PFSK-1 (cell line): ENCODE measurements around the gene COMMD9.

Experiments
- FOXP2 ChIP-seq: optimal IDR thresholded peaks from 2 replicates; pipeline ENCODE3; 2011; ENCODE audit warnings: borderline replicate concordance, control low read depth, inconsistent platforms; ENCODE audit not compliant: insufficient read depth; ENCODE audit errors: extremely low read length, extremely low read depth
- POLR2AphosphoS5 ChIP-seq: IDR thresholded peaks from 2 replicates; pipeline ENCODE4 v1.6.1; 2012; ENCODE audit warnings: low read depth, mild to moderate bottlenecking, control low read depth, low read length, moderate library complexity
- REST ChIP-seq, 2 experiments: IDR thresholded peaks; 2 replicates each; pipeline versions ENCODE4 v1.6.1 to v1.8.0; 2011 to 2012; ENCODE audit warnings: low read depth in 2 of 2, low read length in 2 of 2, control low read depth in 1 of 2, inconsistent platforms in 1 of 2, mild to moderate bottlenecking in 1 of 2, moderate library complexity in 1 of 2; ENCODE audit not compliant: insufficient read depth in 1 of 2
- SIN3A ChIP-seq: IDR thresholded peaks from 2 replicates; pipeline ENCODE4 v1.6.1; 2012; ENCODE audit warnings: mild to moderate bottlenecking, low read length, moderate library complexity, borderline replicate concordance; ENCODE audit not compliant: insufficient read depth
- TAF1 ChIP-seq: IDR thresholded peaks from 2 replicates; pipeline ENCODE4 v1.6.1; 2012; ENCODE audit warnings: low read length, control low read depth, borderline replicate concordance; ENCODE audit not compliant: insufficient read depth

Gene COMMD9

GRCh38 chr11:36238881-36239280 is 50.3 kb downstream of the COMMD9 start:
- TF ChIP-seq REST (IDR thresholded peaks at IDR 0.05; ENCODE audit: insufficient read depth in 1 of 2, low read depth in 2 of 2, low read length in 2 of 2) (no peak), TAF1 (no peak), SIN3A (no peak), POLR2AphosphoS5 (no peak), FOXP2 (no peak)

GRCh38 chr11:36238036-36238631 is 51.1 kb downstream of the COMMD9 start:
- TF ChIP-seq FOXP2: no peak
- no peak for TF ChIP-seq POLR2AphosphoS5
- TF ChIP-seq REST (IDR thresholded peaks at IDR 0.05; ENCODE audit: insufficient read depth in 1 of 2, low read depth in 2 of 2, low read length in 2 of 2): no peak
- no peak for TF ChIP-seq SIN3A
- no peak for TF ChIP-seq TAF1

GRCh38 chr11:36237391-36237790 is 51.8 kb downstream of the COMMD9 start:
- TF ChIP-seq TAF1 (no peak), REST (IDR thresholded peaks at IDR 0.05; ENCODE audit: insufficient read depth in 1 of 2, low read depth in 2 of 2, low read length in 2 of 2) (no peak), SIN3A (no peak), POLR2AphosphoS5 (no peak), FOXP2 (no peak)

GRCh38 chr11:36235750-36236149 is 53.5 kb downstream of the COMMD9 start:
- no peak for TF ChIP-seq TAF1
- TF ChIP-seq POLR2AphosphoS5: no peak
- TF ChIP-seq REST (IDR thresholded peaks at IDR 0.05; ENCODE audit: insufficient read depth in 1 of 2, low read depth in 2 of 2, low read length in 2 of 2): no peak

GRCh38 chr11:36234825-36235224 is 54.4 kb downstream of the COMMD9 start:
- TF ChIP-seq SIN3A: no peak
- TF ChIP-seq TAF1: no peak
- TF ChIP-seq FOXP2: no peak
- TF ChIP-seq POLR2AphosphoS5: no peak
- no peak for TF ChIP-seq REST (IDR thresholded peaks at IDR 0.05; ENCODE audit: insufficient read depth in 1 of 2, low read depth in 2 of 2, low read length in 2 of 2)
